Lower leg skin (tissue), 4 donors: ENCODE results near the gene PTTG1IP. TPM values are rescaled to one million over a fixed set of nuclear protein-coding genes. Genes with fewer than 3 reads are reported as not detected.

ENCODE experiments used
- DNase-seq, 2 donors: peaks; one replicate each; pipeline ENCODE4 v3.0.0-alpha.2; 2019; ENCODE audit warnings: low spot score in 2 of 2
- H3K4me3 ChIP-seq: fragments of 200-600 bp; sonication (generic); 2 replicates; pipeline ENCODE4 v1.5.1; 2017; ENCODE audit warnings: mild to moderate bottlenecking, low read depth; ENCODE audit not compliant: poor library complexity, severe bottlenecking
- POLR2A ChIP-seq, 2 donors: fragments of 450-650 bp; IDR thresholded peaks; one replicate each; pipeline ENCODE4 v1.6.1; 2016 to 2017; ENCODE audit warnings: antibody characterized with exemption in 2 of 2, mild to moderate bottlenecking in 1 of 2, moderate library complexity in 1 of 2
- WGBS, 2 donors: methylation state at CpG; one replicate each; pipeline ENCODE4 v1.1.5; 2018; 5-methylcytosine and 5-hydroxymethylcytosine counted together
- intact Hi-C: fragments of 100-400 bp; cut with DNase I; formaldehyde crosslinking; loops from one replicate; pipeline ENCODE4 v1.15.0; 2023; ENCODE audit warnings: low total_unique reads
- total RNA-seq, 4 donors: library from RNA; depleted of rRNA; stranded (reverse); fragments of >200 nt; gene quantifications; one replicate each; pipeline ENCODE4 v1.1.0, GENCODE V29; 2016
- TF ChIP-seq, protein P1 (sequence below), 3 donors: fragments of 450-650 bp; IDR thresholded peaks; one replicate each; pipeline ENCODE4 v1.5.1; 2016; ENCODE audit warnings: antibody characterized with exemption in 3 of 3, mild to moderate bottlenecking in 3 of 3, moderate library complexity in 2 of 3

The PTTG1IP gene
- total RNA-seq, 4 donors from 2014 or later, result 110 to 193 (median 133) TPM

DNA sequence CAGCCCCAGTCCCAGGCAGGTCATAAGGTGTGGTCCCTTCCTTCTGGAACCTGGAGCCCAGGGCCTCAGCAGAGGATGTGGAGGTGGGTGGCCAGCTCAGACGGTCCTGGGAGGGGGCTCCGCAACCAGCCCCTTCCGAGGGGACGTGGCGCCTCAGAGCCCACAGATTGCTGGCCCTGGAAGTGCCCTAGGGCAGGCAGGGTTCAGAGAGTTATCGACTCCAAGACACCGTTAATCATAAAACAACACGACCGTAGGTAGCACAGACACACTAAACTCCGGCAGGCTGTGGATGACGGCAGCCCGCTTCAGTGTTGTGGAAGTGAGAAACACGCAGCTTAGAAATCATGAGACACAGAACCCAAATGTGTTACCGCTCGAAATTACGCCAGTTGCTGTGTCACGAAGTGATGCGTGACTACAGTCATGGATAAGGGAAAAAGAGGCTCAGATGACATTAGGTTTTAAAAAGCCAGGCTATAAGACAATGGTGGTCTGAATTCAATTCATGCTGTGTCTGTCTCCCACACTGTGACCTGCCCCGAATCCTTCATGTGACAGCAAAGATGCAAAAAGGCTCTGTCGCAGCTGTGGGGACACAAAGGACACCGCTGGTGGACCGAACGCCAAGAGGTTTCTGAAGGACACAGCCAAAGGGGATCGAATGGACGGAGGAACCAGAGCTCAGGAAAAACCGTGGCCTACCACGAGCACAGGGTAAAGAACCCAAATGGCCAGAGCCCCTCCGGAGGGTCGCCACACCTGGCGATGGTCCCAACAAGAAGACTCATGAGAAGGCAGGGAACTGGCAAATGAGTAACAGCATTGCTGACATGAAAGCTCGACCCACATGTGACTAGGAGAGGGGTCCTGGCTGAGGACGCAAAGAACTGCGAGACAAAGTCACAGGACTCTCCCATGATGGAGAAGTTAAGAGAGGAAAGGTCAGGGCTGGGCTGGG lies 53.9 kb downstream of the PTTG1IP start:
- intact Hi-C loops, result loop anchor here (10.0 kb wide), 1 partner anchor 55 kb away; the partner anchor contains the start of gene PTTG1IP
- TF ChIP-seq, protein P1, sequence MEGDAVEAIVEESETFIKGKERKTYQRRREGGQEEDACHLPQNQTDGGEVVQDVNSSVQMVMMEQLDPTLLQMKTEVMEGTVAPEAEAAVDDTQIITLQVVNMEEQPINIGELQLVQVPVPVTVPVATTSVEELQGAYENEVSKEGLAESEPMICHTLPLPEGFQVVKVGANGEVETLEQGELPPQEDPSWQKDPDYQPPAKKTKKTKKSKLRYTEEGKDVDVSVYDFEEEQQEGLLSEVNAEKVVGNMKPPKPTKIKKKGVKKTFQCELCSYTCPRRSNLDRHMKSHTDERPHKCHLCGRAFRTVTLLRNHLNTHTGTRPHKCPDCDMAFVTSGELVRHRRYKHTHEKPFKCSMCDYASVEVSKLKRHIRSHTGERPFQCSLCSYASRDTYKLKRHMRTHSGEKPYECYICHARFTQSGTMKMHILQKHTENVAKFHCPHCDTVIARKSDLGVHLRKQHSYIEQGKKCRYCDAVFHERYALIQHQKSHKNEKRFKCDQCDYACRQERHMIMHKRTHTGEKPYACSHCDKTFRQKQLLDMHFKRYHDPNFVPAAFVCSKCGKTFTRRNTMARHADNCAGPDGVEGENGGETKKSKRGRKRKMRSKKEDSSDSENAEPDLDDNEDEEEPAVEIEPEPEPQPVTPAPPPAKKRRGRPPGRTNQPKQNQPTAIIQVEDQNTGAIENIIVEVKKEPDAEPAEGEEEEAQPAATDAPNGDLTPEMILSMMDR (IDR thresholded peaks at IDR 0.05), result no peak
- no peak for TF ChIP-seq POLR2A (IDR thresholded peaks at IDR 0.05)
- no peak for DNase-seq
- H3K4me3 ChIP-seq, result no peak overlapping the region
- WGBS, 2 donors, result 93 to 95% methylated on average over 32 to 33 of the region's 33 CpGs

DNA sequence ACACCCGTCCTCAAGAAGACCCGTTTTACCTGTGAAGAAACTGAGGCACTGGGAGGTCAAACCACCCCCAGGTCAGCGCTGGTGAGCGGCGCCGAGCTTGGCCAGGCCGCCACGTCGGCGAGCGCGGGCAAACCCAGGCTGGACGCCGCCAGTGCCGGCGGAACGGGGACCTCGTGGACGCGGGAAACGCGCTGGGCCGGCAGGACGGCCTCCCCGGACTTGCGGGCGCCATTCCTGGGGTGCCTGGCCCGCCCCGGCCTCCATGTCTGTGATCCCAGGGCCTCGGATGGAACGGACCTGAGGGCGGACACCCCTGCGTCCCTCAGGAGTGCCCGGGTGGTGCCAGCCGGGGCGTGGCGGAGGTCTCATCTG lies 54.9 kb downstream of the PTTG1IP start:
- H3K4me3 ChIP-seq, result peak overlapping the region; percentile 55
- WGBS, 2 donors, result 64 to 65% methylated on average over 17 to 37 of the region's 37 CpGs
- no peak for TF ChIP-seq POLR2A (IDR thresholded peaks at IDR 0.05)
- intact Hi-C loops, result loop anchor here (10.0 kb wide), 1 partner anchor 56 kb away; the partner anchor contains the start of gene PTTG1IP
- peak in 1 of 2 donors; percentile 89 for DNase-seq

DNA sequence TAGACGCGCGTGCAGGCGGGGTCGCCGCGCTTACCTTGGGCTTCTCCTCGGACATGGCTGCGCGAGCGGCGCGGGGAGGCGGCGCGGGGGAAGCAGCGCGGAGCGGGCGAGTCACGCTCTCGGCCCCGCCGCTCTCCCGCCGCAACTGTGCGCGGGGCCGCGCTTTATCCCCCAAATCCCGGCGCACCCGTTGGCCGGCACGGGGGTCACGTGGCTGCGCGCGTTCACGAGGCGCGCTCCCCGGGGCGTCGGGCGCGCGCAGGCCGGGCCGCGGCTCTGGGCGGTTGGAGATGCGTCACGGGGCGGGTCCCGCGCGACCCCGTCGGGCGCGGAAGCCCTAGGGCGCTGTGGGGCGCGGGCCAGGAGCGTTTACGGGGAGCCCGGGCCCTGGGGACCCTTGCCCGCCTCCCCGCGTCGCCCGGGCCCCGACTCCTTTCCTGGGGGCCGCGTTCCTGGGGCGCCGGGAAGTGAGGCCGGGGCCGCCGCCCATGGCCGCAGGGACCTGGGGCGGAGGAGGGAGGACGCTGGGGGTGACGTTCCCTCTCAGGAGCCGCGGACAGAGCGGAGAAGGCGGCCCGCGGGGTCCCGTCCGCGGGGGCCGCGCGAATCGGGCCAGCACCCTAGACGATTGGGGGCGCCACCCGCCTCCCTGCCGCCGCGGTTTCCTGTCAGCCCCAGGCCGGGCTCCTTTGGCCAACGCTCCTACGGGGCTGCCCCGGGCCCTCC lies 55.4 kb downstream of the PTTG1IP start, which contains the start of gene SUMO3:
TSS of gene SUMO3 (minus strand) at position 149 of the 726 bp plus-strand sequence. CDS start at position 55, 94 bp downstream.
- intact Hi-C loops, result loop anchor here (10.0 kb wide), 1 partner anchor 57 kb away; the partner anchor contains the start of gene PTTG1IP
- DNase-seq, result peak; percentile 75 to 96
- 0% methylated on average over 27 to 36 of the region's 108 CpGs for WGBS, 2 donors
- peak within 1 kb of the TSS; percentile 55 for H3K4me3 ChIP-seq
- peak in 1 of 2 donors; percentile 46 for TF ChIP-seq POLR2A (IDR thresholded peaks at IDR 0.05)
- TF ChIP-seq, protein P1 (IDR thresholded peaks at IDR 0.05), result no peak

DNA sequence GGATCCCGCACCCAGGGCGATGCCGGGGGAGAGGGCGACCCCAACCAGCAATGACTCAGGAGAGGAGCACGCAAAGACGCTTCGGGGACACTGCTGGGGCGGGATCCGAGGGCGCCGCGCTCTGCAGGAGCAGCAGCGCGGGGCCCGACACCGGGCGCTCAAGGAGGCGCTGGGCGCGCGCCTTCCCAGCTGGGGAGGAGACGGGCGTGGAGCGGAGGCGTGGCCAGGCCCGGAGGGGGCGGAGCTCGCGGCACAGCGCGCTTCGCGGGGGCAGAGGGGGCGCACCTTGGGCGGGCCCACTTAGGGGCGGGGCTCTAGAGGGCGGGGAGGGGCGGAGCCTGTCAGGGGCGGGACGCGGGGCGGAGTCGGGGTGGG lies 56.0 kb downstream of the PTTG1IP start:
- peak overlapping the region; percentile 55 for H3K4me3 ChIP-seq
- peak; percentile 87 to 98 for DNase-seq
- intact Hi-C loops, result loop anchor here (10.0 kb wide), 1 partner anchor 57 kb away; the partner anchor contains the start of gene PTTG1IP
- WGBS, 2 donors, result 0 to 1% methylated on average over 1 to 26 of the region's 43 CpGs
- TF ChIP-seq, protein P1 (IDR thresholded peaks at IDR 0.05), result no peak
- TF ChIP-seq POLR2A (IDR thresholded peaks at IDR 0.05), result no peak

DNA sequence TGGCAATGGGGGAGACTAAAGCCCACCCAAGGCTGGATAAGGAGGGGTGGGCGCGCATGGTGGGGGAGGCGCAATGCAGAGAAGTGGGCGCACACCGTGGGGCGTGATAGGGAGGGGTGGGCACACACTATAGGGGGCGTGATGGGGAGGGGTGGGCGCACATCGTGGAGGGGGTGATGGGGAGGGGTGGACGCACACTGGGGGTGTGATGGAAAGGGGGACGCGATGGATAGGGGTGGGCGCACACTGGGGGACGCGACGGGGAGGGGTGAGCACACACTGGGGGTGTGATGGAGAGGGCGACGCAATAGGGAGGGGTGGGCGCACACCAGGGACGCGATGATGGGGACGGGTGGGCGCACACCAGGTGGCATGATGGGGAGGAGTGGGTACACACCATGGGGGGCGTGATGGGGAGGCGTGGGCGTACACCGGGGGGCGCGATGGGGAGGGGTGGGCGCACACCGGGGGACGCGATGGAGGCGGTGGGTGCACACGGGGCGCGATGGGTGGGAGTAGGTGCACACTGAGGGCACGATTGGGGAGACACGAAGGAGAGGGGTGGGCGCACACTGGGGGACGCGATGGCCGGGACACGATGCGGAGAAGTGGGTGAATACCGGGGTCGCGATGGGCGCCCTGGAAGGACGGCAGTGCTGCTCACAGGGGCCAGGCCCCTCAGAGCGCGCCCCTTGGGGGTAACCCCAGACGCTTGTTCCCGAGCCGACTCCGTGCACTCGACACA lies 56.6 kb downstream of the PTTG1IP start:
- TF ChIP-seq, protein P1 (IDR thresholded peaks at IDR 0.05), result no peak
- 51 to 54% methylated on average over 53 to 57 of the region's 57 CpGs for WGBS, 2 donors
- H3K4me3 ChIP-seq, result peak overlapping the region; percentile 36
- intact Hi-C loops, result loop anchor here (10.0 kb wide), 1 partner anchor 58 kb away; the partner anchor contains the start of gene PTTG1IP
- DNase-seq, result no peak
